GM18517 (cell line): ENCODE measurements around the gene BRD3.

Source experiments
- ATAC-seq: cut with Tn5 transposase; IDR thresholded peaks from one replicate; pipeline ENCODE4 v1.9.1; 2021; ENCODE audit warnings: mild to moderate bottlenecking, moderate library complexity; ENCODE audit not compliant: unreplicated experiment

BRD3 gene

DNA sequence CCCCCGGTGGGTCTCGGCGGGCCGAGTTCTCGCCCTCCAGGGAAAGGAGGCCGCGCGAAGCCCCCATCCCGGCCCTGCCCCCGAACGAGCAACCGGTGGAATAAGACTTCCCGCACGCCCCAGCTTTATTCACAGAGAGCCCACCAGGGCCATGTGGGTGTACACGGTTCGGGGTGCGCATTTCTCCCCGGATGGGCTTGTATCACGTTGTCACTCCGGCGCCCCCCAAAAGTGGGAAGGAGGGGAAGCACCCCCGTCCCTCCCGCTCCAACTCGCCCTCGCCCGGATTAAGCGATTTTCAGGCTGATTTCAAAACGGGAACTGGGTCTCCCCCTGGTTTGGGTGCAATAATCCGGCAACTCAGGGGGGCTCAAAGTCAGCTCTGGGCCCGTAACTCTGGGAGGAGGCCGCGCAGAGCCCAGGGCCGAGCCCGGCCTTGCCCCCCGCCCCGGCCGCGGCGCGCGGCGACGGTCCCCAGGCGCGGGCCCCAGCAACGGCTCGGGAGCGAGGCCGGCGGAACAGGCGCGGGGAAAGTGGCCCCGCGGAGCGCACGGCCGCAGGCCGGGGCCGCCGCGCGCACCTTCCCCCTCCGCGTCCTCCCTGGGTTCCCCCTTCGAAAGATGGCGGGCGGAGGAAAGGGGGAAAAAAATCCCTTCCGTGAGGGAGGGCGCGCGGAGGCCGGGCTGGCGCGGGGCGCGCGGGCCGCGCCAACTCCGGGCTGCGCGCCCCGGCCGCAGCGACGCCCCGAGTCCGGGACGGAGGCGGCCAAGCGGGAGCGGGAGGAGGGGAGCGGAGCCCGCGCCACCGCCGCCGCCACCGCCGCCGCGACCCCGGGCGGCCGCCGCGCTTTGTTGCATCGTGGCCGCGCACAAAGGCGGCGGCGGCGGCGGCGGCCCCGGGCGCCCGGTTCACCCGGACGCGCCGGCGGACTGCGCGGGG, 644 bp downstream of the BRD3 start:
- no peak for ATAC-seq

- no peak for ATAC-seq
These were observed 1.3 kb downstream of the BRD3 start for GRCh38 chr9:134066526-134066912.

DNA sequence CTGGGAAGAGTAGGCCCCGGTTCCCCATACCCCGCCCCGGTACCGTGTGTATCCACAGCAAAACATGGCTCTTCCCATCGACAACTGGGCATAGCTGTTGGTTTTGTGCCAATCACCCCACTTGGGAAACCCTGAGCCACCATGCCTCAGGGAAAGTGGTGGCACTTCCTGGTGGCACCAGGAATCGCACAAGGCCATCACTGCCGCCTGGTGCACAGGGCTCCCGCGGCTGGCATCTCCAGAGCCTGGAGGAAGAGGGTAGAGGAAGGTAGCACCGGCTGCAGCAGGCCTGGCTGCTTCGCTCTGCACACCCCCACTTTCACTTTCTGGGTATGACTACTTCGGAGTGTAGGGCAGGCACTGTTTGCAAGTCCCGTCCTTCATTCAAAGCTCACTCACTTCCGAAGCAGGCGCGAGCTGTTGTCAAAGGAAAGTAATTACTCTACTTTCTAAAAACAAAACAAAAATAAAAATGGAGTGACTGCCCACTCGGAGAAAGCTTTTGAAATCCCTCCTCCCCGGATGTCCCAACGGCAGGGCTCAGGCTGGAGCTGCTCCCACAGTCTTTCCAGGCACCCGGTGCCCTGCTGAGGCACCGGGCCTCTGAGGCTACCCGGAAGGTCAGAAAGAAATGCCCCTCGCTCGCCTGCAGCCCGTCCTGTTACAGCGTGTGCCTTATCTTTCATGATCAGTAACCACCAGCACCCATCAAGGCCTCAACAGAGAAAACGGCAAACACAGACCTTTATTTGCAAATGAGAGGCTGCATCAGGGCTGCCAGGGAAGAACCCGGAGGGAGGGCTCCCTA, 2.0 kb downstream of the BRD3 start:
- peak; percentile 36 for ATAC-seq

DNA sequence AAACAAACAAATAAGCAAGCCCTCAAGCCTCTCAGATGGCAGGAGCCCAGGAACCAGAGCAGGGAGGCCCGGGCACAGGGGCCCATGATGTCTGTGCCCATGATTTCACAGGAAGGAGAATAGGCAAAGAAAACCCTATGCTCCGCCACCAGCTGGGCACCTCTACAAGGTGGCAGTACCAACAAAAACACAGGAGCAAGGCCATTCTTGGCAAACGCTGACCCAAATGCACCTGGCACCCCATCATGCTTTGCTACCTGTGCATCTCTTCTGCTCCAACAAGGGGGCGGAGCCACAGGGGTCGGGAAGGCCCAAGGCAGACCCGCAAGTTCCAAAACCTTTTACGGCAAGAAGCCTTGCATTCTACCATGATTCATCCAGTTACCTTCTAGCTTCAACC, 3.1 kb downstream of the BRD3 start:
- ATAC-seq: no peak

GRCh38 chr9:134063571-134064450, 4.0 kb downstream of the BRD3 start:
- ATAC-seq: no peak

DNA sequence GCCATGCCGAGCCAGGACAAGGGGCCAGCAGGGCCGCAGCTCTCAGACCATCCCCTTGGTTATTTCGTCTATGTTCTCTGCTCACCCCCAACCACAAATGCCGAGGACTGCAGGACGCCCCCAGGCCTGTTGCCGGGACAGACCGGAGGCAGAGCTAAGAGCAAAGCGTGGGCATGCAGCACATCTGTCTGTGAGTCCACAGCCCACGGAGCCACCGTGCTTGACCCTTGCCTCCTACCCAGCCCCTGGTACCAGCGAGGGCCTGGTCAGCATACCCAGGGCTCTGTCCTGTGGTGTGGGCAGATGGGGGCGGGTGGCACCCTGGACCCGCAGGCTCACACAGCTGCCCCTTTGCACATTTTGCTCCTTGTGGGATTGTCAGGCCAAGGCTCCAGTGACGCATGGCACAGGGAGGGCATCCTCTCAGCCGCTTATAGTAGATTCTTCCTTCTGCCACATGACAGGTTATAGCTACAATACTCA, 4.7 kb downstream of the BRD3 start:
- no peak for ATAC-seq

- no peak for ATAC-seq
These were observed 5.3 kb downstream of the BRD3 start for GRCh38 chr9:134062461-134063087.

DNA sequence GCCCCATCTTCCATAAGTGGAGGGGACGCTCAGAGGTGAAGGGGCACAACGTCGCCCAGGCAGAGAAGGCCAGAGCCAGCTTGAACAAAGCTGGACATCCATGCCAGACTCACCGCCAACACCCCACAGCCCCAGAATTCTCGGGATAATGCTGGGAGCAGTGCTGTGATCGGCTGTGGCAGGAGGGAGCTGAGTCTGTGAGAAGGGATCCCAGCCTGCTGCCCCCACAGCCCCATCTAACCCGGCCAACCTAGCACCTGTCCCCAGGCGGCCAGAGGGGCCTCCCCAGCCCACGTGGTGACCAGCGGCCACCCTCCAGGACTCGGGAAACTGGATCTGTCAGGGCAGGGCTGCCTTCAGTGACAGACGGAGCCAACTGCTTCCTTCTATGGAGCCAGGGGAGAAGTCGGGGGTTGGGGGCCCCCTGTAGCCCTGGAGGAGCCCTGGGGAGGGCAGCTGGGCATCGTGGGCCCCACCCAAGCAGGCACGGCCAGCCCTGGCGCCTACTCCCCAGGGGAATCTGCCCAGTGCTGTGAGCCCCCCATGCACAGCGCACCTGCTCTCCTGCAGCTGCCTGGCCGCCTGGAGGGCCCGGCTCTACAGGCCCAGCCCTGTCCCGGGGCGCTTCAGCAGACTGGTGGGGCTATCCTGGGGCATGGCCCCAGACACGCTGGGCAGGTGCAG, 6.0 kb downstream of the BRD3 start:
- no peak for ATAC-seq

DNA sequence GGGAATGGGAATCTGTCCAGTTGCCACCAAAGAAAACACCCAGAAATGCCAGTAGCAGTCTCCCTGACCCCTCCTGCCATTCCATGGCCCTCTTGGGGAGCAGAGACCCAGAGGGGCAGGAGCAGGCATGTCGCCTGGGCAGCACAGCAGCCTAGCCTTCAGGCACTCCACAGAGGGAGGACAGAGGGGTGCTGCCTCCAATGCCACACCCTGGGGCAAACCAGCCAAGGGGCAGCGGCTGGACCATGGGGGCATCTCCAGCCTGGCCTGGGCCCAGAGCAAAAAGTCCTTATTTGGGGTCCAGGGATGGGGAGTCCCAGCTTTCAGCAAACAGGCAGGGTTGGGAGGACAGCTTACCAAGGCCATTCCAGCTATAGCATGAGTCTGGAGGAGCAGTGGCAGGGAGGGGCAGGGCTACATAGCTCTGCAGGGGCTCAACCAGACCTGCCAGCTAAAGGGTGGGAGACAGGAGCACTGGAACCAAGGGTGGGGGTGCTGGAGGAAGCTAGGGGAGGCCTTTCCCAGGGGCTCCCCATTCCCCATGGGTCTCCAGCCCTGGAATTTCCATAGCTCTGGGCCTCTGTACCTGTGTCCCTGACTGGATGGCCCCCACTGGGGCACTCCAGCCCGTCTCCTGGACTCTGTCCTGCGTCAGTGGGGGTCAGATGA, 6.7 kb downstream of the BRD3 start:
- no peak for ATAC-seq

DNA sequence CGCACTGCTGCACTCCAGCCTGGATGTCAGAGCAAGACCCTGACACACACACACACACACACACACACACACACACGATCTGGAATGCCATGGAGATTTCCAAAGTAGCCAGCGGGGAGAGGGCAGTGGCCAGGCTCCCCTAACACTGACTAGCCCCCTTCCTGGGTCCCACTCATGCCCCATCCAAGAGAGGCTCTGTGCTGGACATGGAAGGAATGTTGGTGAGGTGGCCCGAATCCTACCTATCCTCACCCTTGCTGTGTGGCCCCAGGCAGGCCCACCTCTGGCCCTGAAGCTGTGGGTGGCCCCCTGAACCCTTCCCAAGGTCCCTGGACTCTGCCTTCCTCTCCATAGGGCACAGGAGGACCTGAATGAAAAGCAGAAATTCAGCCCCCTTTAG, 7.3 kb downstream of the BRD3 start:
- no peak for ATAC-seq

- peak; percentile 78 for ATAC-seq
These were observed 8.0 kb downstream of the BRD3 start for GRCh38 chr9:134059661-134060395.

DNA sequence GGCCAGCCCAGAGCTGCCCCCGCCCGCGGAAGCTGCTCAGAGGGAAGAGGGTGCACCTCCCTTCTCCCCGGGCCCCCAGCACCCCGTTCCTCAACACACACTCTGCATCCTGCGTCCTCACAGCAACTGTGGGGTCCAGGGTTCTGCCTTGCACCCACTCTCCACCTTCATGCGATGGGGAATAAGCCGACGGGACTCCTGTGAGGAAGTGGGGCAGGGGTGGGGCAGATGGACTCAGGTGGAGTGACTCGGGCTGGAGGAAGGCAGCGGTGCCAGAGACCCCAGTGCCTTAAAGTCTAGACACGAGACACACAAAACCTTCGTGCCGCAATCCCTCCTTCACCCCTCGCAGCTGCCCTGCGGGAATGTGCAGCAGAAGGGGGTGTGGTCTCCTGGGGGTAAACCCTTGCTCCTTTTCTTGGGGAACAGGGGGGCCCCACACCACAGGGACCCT, 8.6 kb downstream of the BRD3 start:
- ATAC-seq: no peak

DNA sequence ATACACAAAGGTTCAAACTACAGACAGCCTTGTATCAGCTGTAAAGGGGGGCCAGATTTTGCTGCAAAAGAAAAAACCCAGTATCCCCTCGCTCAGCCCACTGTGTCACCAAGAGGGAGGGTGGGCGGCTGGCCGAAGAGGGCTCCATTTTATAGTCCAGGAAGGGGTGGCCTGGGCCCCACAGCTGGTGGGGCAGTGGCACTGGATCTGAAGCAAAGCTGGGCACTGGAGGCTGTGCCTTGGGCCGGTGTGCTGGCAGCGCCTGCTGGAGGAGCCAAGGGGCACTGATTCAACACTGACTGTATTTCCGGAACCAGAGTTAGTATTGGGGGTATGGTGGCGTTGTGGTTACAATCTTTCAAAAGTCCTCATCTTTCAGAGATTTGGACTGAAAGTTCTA, 9.1 kb downstream of the BRD3 start:
- no peak for ATAC-seq

- no peak for ATAC-seq
These were observed 9.8 kb downstream of the BRD3 start for GRCh38 chr9:134057751-134058701.

- ATAC-seq: no peak
These were observed 10.5 kb downstream of the BRD3 start for GRCh38 chr9:134057307-134057657.

- ATAC-seq: no peak
These were observed 11.1 kb downstream of the BRD3 start for GRCh38 chr9:134056483-134057306.
